IMR-90 (cell line): ENCODE measurements around the gene YBEY. TPM values are rescaled to one million over a fixed set of nuclear protein-coding genes. Genes with fewer than 3 reads are reported as not detected.

ENCODE experiments used
- ATAC-seq: fragments of 200-7000 bp; cut with Tn5 transposase; 2 replicates; pipeline ENCODE4 v1.9.1; 2020; ENCODE audit warnings: low read depth, mild to moderate bottlenecking, moderate library complexity
- BruUV-seq: library from RNA; stranded (reverse); fragments of 400-500 nt; replicated peaks from 2 replicates; lab custom pipeline; 2021; lab: Mats Ljungman, UMichigan
- CTCF ChIA-PET: fragments of 300-600 bp; formaldehyde crosslinking; extraction: SDS; loops from one replicate; lab custom pipeline; 2021; ENCODE audit warnings: antibody characterized with exemption; lab: Yijun Ruan, JAX
- POLR2A ChIA-PET: fragments of 300-600 bp; sonication (Branson Sonifier 250); formaldehyde crosslinking; loops from one replicate; lab custom pipeline; 2022; ENCODE audit warnings: antibody characterized with exemption; ENCODE audit not compliant: unreplicated experiment; lab: Charles Lee
- DNase-seq: peaks from one replicate; pipeline ENCODE4 v3.0.0; 2013
- H2AFZ ChIP-seq: replicated peaks from 2 replicates; pipeline ENCODE3; 2013; ENCODE audit warnings: low read length, mild to moderate bottlenecking; ENCODE audit not compliant: poor library complexity
- H2AK5ac ChIP-seq: 2 replicates; pipeline ENCODE4 v1.6.1; 2013; ENCODE audit warnings: low read depth, low read length, inconsistent platforms
- H2AK9ac ChIP-seq: replicated peaks from 2 replicates; pipeline ENCODE3; 2013; ENCODE audit warnings: mild to moderate bottlenecking, low read depth, low read length, moderate library complexity; ENCODE audit not compliant: poor library complexity
- H2BK120ac ChIP-seq: 2 replicates; pipeline ENCODE4 v1.6.1; 2013; ENCODE audit warnings: low read depth, low read length, inconsistent platforms
- H2BK15ac ChIP-seq: 3 replicates; pipeline ENCODE4 v1.6.1; 2013; ENCODE audit warnings: low read depth, low read length, inconsistent platforms
- H2BK20ac ChIP-seq: 2 replicates; pipeline ENCODE4 v1.6.1; 2013; ENCODE audit warnings: low read depth, mild to moderate bottlenecking, inconsistent platforms, low read length, moderate library complexity
- H2BK5ac ChIP-seq: 2 replicates; pipeline ENCODE4 v1.6.1; 2013; ENCODE audit warnings: mild to moderate bottlenecking, low read depth, low read length, inconsistent platforms; ENCODE audit not compliant: poor library complexity, severe bottlenecking
- H3K14ac ChIP-seq: replicated peaks from 2 replicates; pipeline ENCODE4 v1.6.1; 2013; ENCODE audit warnings: low read depth, low read length, inconsistent platforms
- H3K18ac ChIP-seq: 2 replicates; pipeline ENCODE4 v1.6.1; 2013; ENCODE audit warnings: low read depth, low read length, control low read depth
- H3K23ac ChIP-seq: 2 replicates; pipeline ENCODE4 v1.6.1; 2013; ENCODE audit warnings: low read depth, low read length, inconsistent platforms
- H3K27ac ChIP-seq: 2 replicates; pipeline ENCODE4 v1.5.1; 2013; ENCODE audit warnings: mild to moderate bottlenecking, control low read depth, low read length; ENCODE audit not compliant: insufficient read depth
- H3K27me3 ChIP-seq: 2 replicates; pipeline ENCODE4 v1.6.1; 2013; ENCODE audit warnings: low read length; ENCODE audit not compliant: control insufficient read depth, insufficient read depth
- H3K36me3 ChIP-seq: 2 replicates; pipeline ENCODE4 v1.6.1; 2013; ENCODE audit warnings: low read length, mixed read lengths; ENCODE audit not compliant: control insufficient read depth, insufficient read depth
- H3K4ac ChIP-seq: 2 replicates; pipeline ENCODE4 v1.6.1; 2013; ENCODE audit warnings: low read depth, low read length, inconsistent platforms
- H3K4me1 ChIP-seq: 2 replicates; pipeline ENCODE4 v1.6.1; 2013; ENCODE audit warnings: low read length, mixed read lengths; ENCODE audit not compliant: control insufficient read depth, insufficient read depth
- H3K4me2 ChIP-seq: 2 replicates; pipeline ENCODE4 v1.6.1; 2013; ENCODE audit warnings: low read depth, mild to moderate bottlenecking, control low read depth, low read length, moderate library complexity
- H3K4me3 ChIP-seq: 2 replicates; pipeline ENCODE4 v1.5.1; 2013; ENCODE audit warnings: low read depth, mild to moderate bottlenecking, control low read depth, low read length, moderate library complexity; ENCODE audit not compliant: insufficient read depth
- H3K56ac ChIP-seq: 2 replicates; pipeline ENCODE4 v1.6.1; 2013; ENCODE audit warnings: low read length, inconsistent platforms; ENCODE audit not compliant: insufficient read depth; ENCODE audit errors: extremely low read depth
- H3K79me1 ChIP-seq, 2 experiments: 2 replicates each; pipeline ENCODE4 v1.6.1; 2013; ENCODE audit warnings: low read length in 2 of 2, inconsistent platforms in 1 of 2, low read depth in 1 of 2
- H3K9ac ChIP-seq: 2 replicates; pipeline ENCODE4 v1.6.1; 2013; ENCODE audit warnings: low read depth, low read length, control low read depth
- H3K9me1 ChIP-seq: 2 replicates; pipeline ENCODE4 v1.6.1; 2013; ENCODE audit warnings: low read length, inconsistent platforms; ENCODE audit not compliant: insufficient read depth
- H3K9me3 ChIP-seq: 2 replicates; pipeline ENCODE4 v1.6.1; 2013; ENCODE audit warnings: low read length; ENCODE audit not compliant: control insufficient read depth, insufficient read depth
- H4K20me1 ChIP-seq: 2 replicates; pipeline ENCODE4 v1.6.1; 2013; ENCODE audit warnings: low read length, inconsistent platforms; ENCODE audit not compliant: insufficient read depth
- H4K5ac ChIP-seq: 2 replicates; pipeline ENCODE4 v1.6.1; 2013; ENCODE audit warnings: mild to moderate bottlenecking, low read depth, low read length, control low read depth
- H4K8ac ChIP-seq, 2 experiments: 2 replicates each; pipeline ENCODE4 v1.6.1; 2013; ENCODE audit warnings: low read depth in 2 of 2, low read length in 2 of 2, control low read depth in 1 of 2, inconsistent platforms in 1 of 2
- H4K91ac ChIP-seq: 2 replicates; pipeline ENCODE4 v1.6.1; 2013; ENCODE audit warnings: low read depth, low read length, inconsistent platforms; ENCODE audit not compliant: insufficient read depth
- CEBPB ChIP-seq: IDR thresholded peaks from 2 replicates; pipeline ENCODE4 v1.6.1; 2012; ENCODE audit warnings: low read depth, low read length, improper control_type of control experiment
- CHD1 ChIP-seq: IDR thresholded peaks from 2 replicates; pipeline ENCODE4 v1.6.1; 2012; ENCODE audit warnings: low read depth, low read length, improper control_type of control experiment
- MAFK ChIP-seq: IDR thresholded peaks from 2 replicates; pipeline ENCODE4 v1.6.1; 2012; ENCODE audit warnings: low read depth, low read length, improper control_type of control experiment
- MAZ ChIP-seq: IDR thresholded peaks from 2 replicates; pipeline ENCODE4 v1.6.1; 2012; ENCODE audit warnings: low read depth, mild to moderate bottlenecking, low read length, improper control_type of control experiment, moderate library complexity, borderline replicate concordance
- NFE2L2 ChIP-seq: fragments of 150-350 bp; IDR thresholded peaks from 2 replicates; pipeline ENCODE4 v1.6.1; 2016; ENCODE audit warnings: low read depth, mild to moderate bottlenecking, low read length
- RAD21 ChIP-seq: IDR thresholded peaks from 2 replicates; pipeline ENCODE4 v1.6.1; 2012; ENCODE audit warnings: low read length, improper control_type of control experiment
- RCOR1 ChIP-seq: IDR thresholded peaks from 2 replicates; pipeline ENCODE4 v1.6.1; 2012; ENCODE audit warnings: mild to moderate bottlenecking, low read length, improper control_type of control experiment; ENCODE audit not compliant: insufficient replicate concordance
- SMC3 ChIP-seq: fragments of 150-350 bp; IDR thresholded peaks from 2 replicates; pipeline ENCODE4 v1.6.1; 2016; ENCODE audit warnings: low read depth, mild to moderate bottlenecking, antibody characterized with exemption, low read length, moderate library complexity
- WGBS, 2 experiments: methylation state at CpG; one replicate each; pipeline versions ENCODE4 v1.1.5 to v1.1.7; 2013; ENCODE audit warnings: missing lambda C conversion rate in 2 of 2; ENCODE audit not compliant: insufficient read length in 1 of 2; ENCODE audit errors: extremely low coverage in 2 of 2; 5-methylcytosine and 5-hydroxymethylcytosine counted together
- dilution Hi-C: fragments of 300-500 bp; cut with HindIII; formaldehyde crosslinking; loops from one replicate; pipeline ENCODE4 v1.14.3; 2018; ENCODE audit warnings: low sequenced_read_pairs; ENCODE audit not compliant: unreplicated experiment
- in situ Hi-C: fragments of 300-500 bp; cut with MboI; formaldehyde crosslinking; loops from 3 replicates; pipeline ENCODE4 v1.14.3; 2019; ENCODE audit warnings: low sequenced_read_pairs, inconsistent platforms, mixed read lengths
- intact Hi-C: fragments of 100-400 bp; cut with micrococcal nuclease; formaldehyde crosslinking; loops from 2 replicates; pipeline ENCODE4 v1.10.0; 2022
- polyA plus RNA-seq, 3 experiments: library from polyadenylated mRNA; depleted of rRNA; stranded (reverse); fragments of >200 nt; gene quantifications; 2 replicates each; pipeline ENCODE4 v1.2.3, GENCODE V29; 2012; ENCODE audit warnings: low replicate concordance in 1 of 3
- total RNA-seq: library from RNA; depleted of rRNA; stranded (reverse); fragments of >200 nt; gene quantifications from 2 replicates; pipeline ENCODE4 v1.2.3, GENCODE V29; 2012
- TF ChIP-seq, protein P1 (sequence below): fragments of 150-350 bp; IDR thresholded peaks from 2 replicates; pipeline ENCODE4 v1.6.1; 2017; ENCODE audit warnings: mild to moderate bottlenecking, antibody characterized with exemption, low read length, low read depth
- TF ChIP-seq, protein P2 (sequence below): conservative IDR thresholded peaks from 2 replicates; pipeline ENCODE4 v1.5.1; 2012; ENCODE audit warnings: mild to moderate bottlenecking, low read depth, low read length, improper control_type of control experiment

Gene YBEY
- total and polyA plus RNA-seq, 2 of the 4 experiments (the other 2 are of a cell fraction): 5.9 to 26.2 TPM

DNA sequence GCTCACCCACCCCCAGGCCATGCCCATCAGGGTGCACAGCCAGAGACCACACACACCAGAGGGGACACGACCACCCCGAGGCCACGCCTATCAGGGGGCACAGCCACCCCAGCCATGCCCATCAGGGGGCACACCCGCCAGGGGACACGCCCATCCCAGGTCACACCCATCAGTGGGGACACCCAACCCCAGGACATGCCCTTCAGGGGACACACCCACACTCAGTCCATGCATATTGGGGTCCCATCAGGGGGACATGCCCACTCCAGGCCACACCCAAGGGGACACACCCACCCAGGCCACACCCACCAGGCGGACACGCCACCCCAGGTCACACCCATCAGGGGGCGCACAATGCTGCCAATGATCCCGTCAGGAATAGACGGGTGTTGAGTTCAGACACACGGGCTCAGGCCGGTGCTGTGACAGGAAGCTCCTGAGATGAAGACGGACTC, 21.4 kb upstream of the YBEY start:
- no TSS peak for BruUV-seq
- POLR2A ChIA-PET: no interaction called here
- H3K36me3 ChIP-seq: peaks cover 67% of the 10 kb centered on the region

More for the DNA sequence above, 21.4 kb upstream of the YBEY start:
- Histone ChIP-seq H3K4me2 (no peak overlapping the region), H4K20me1 (peaks cover 14% of the 10 kb centered on the region; the same call in 1 of the 2 replicates), H4K8ac (no peak overlapping the region), H4K91ac (no peak overlapping the region), H3K56ac (no peak overlapping the region), H2BK5ac (no peak overlapping the region), H3K9ac (no peak overlapping the region), H2AK9ac (no peak overlapping the region), H3K14ac (no peak overlapping the region), H3K27ac (no peak overlapping the region), H3K27me3 (no peaks in the 10 kb centered on the region), H3K79me1 (peaks cover 12 to 27% of the 10 kb centered on the region in 2 experiments), H2AK5ac (no peak overlapping the region), H2AFZ (peak overlapping the region; percentile 32), H2BK15ac (no peak overlapping the region), H2BK20ac (no peak overlapping the region), H2BK120ac (no peak overlapping the region), H3K4me1 (no peaks in the 10 kb centered on the region), H3K23ac (no peak overlapping the region), H3K4me3 (no peak overlapping the region), H4K5ac (no peak overlapping the region), H3K18ac (no peak overlapping the region), H3K9me3 (no peaks in the 10 kb centered on the region), H3K4ac (no peak overlapping the region), H3K9me1 (no peaks in the 10 kb centered on the region)
- ATAC-seq (no peak), DNase-seq (no peak)
- TF ChIP-seq, protein P1, sequence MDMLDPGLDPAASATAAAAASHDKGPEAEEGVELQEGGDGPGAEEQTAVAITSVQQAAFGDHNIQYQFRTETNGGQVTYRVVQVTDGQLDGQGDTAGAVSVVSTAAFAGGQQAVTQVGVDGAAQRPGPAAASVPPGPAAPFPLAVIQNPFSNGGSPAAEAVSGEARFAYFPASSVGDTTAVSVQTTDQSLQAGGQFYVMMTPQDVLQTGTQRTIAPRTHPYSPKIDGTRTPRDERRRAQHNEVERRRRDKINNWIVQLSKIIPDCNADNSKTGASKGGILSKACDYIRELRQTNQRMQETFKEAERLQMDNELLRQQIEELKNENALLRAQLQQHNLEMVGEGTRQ: no peak
- TF ChIP-seq RAD21 (no peak), MAFK (no peak), RCOR1 (no peak), NFE2L2 (no peak), MAZ (no peak), CEBPB (no peak), SMC3 (no peak), CHD1 (no peak)
- TF ChIP-seq, protein P2, sequence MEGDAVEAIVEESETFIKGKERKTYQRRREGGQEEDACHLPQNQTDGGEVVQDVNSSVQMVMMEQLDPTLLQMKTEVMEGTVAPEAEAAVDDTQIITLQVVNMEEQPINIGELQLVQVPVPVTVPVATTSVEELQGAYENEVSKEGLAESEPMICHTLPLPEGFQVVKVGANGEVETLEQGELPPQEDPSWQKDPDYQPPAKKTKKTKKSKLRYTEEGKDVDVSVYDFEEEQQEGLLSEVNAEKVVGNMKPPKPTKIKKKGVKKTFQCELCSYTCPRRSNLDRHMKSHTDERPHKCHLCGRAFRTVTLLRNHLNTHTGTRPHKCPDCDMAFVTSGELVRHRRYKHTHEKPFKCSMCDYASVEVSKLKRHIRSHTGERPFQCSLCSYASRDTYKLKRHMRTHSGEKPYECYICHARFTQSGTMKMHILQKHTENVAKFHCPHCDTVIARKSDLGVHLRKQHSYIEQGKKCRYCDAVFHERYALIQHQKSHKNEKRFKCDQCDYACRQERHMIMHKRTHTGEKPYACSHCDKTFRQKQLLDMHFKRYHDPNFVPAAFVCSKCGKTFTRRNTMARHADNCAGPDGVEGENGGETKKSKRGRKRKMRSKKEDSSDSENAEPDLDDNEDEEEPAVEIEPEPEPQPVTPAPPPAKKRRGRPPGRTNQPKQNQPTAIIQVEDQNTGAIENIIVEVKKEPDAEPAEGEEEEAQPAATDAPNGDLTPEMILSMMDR: no peak
- WGBS, 2 experiments: 98% methylated on average over 6 of the region's 13 CpGs; no CpG with 5 or more reads in 1 of the 2 experiments
- CTCF ChIA-PET: no interaction called here
- in situ Hi-C loops: no loop called here
- dilution Hi-C loops: no loop called here
- intact Hi-C loops: no loop called here
